Skeletal muscle tissue (tissue), 4 donors: ENCODE data around the gene LBHD2. TPM values are rescaled to one million over a fixed set of nuclear protein-coding genes. Genes with fewer than 3 reads are reported as not detected.

ENCODE experiments used
- H3K27ac ChIP-seq: one replicate; pipeline ENCODE4 v1.7.0; 2013; ENCODE audit warnings: mild to moderate bottlenecking, low read depth, low read length, inconsistent platforms
- H3K27me3 ChIP-seq, 3 donors: one replicate each; pipeline ENCODE4 v1.7.0; 2013; ENCODE audit warnings: low read length in 3 of 3; ENCODE audit not compliant: control insufficient read depth in 3 of 3, insufficient read depth in 3 of 3
- H3K36me3 ChIP-seq, 3 donors: one replicate each; pipeline ENCODE4 v1.7.0; 2013; ENCODE audit warnings: low read length in 3 of 3; ENCODE audit not compliant: control insufficient read depth in 3 of 3, insufficient read depth in 3 of 3
- H3K4me1 ChIP-seq, 3 donors: one replicate each; pipeline ENCODE4 v1.7.0; 2013; ENCODE audit warnings: low read length in 3 of 3, mild to moderate bottlenecking in 3 of 3; ENCODE audit not compliant: control insufficient read depth in 3 of 3, insufficient read depth in 3 of 3
- H3K4me3 ChIP-seq, 3 donors: one replicate each; pipeline ENCODE4 v1.7.0; 2013; ENCODE audit warnings: low read length in 3 of 3
- H3K9ac ChIP-seq, 3 donors: one replicate each; pipeline ENCODE4 v1.7.0; 2013; ENCODE audit warnings: low read length in 3 of 3, mild to moderate bottlenecking in 3 of 3, moderate library complexity in 2 of 3, low read depth in 1 of 3
- H3K9me3 ChIP-seq, 3 donors: one replicate each; pipeline ENCODE4 v1.7.0; 2013; ENCODE audit warnings: low read length in 3 of 3; ENCODE audit not compliant: control insufficient read depth in 3 of 3
- total RNA-seq: library from RNA; depleted of rRNA; stranded (reverse); fragments of >200 nt; gene quantifications from one replicate; pipeline ENCODE4 v1.2.3, GENCODE V29; 2014
- donor health status: Osteomylitis.

LBHD2 gene
- total RNA-seq, 1 donor from 2014 or later, result not detected

- no peaks in the 10 kb centered on the region for H3K36me3 ChIP-seq
- H3K9me3 ChIP-seq, result no peaks in the 10 kb centered on the region
- H3K27ac ChIP-seq, result no peak overlapping the region
- peaks cover 13 to 23% (median 17%) of the 10 kb centered on the region in 3 donors for H3K27me3 ChIP-seq
- no peak overlapping the region for H3K4me3 ChIP-seq
- H3K9ac ChIP-seq, result no peak overlapping the region
- H3K4me1 ChIP-seq, result peaks cover 5 to 7% (median 7%) of the 10 kb centered on the region in 3 donors
Measured at GRCh38 chr14:103089386-103090335, 5.7 kb downstream of the LBHD2 start.

- H3K4me3 ChIP-seq, result no peak overlapping the region
- H3K9ac ChIP-seq, result no peak overlapping the region
- H3K36me3 ChIP-seq, result no peaks in the 10 kb centered on the region
- H3K4me1 ChIP-seq, result peaks cover 5 to 9% (median 7%) of the 10 kb centered on the region in 3 donors
- H3K9me3 ChIP-seq, result no peaks in the 10 kb centered on the region
- no peak overlapping the region for H3K27ac ChIP-seq
- peaks cover 6 to 15% (median 8%) of the 10 kb centered on the region in 3 donors for H3K27me3 ChIP-seq
Measured at GRCh38 chr14:103090481-103091020, 6.5 kb downstream of the LBHD2 start.

- H3K27me3 ChIP-seq, result peaks cover 3 to 11% (median 3%) of the 10 kb centered on the region in 3 donors
- H3K4me3 ChIP-seq, result peak overlapping the region; percentile 30 to 60 (median 51)
- peaks cover 5 to 9% (median 7%) of the 10 kb centered on the region in 3 donors for H3K4me1 ChIP-seq
- H3K9me3 ChIP-seq, result no peaks in the 10 kb centered on the region
- H3K27ac ChIP-seq, result no peak overlapping the region
- H3K9ac ChIP-seq, result peak overlapping the region in 2 of 3 donors; percentile 38 to 54
- no peaks in the 10 kb centered on the region for H3K36me3 ChIP-seq
Measured at GRCh38 chr14:103091041-103091882, 7.3 kb downstream of the LBHD2 start.

GRCh38 chr14:103091883-103092222 is 7.8 kb downstream of the LBHD2 start:
- Histone ChIP-seq H3K9me3 (no peaks in the 10 kb centered on the region), H3K36me3 (no peaks in the 10 kb centered on the region), H3K27me3 (peaks cover 2 to 6% (median 3%) of the 10 kb centered on the region in 3 donors), H3K9ac (peak overlapping the region in 1 of 3 donors; percentile 50), H3K27ac (no peak overlapping the region), H3K4me1 (peaks cover 5 to 9% (median 7%) of the 10 kb centered on the region in 3 donors), H3K4me3 (peak overlapping the region in 2 of 3 donors; percentile 51 to 60)

- no peaks in the 10 kb centered on the region for H3K9me3 ChIP-seq
- peak overlapping the region in 1 of 3 donors; percentile 25 for H3K9ac ChIP-seq
- no peaks in the 10 kb centered on the region for H3K36me3 ChIP-seq
- H3K4me1 ChIP-seq, result peaks cover 5 to 9% (median 7%) of the 10 kb centered on the region in 3 donors
- peak overlapping the region; percentile 28 for H3K27ac ChIP-seq
- peaks cover 0 to 4% (median 3%) of the 10 kb centered on the region in 3 donors for H3K27me3 ChIP-seq
- H3K4me3 ChIP-seq, result no peak overlapping the region
Measured at GRCh38 chr14:103093856-103094405, 9.9 kb downstream of the LBHD2 start.

- H3K9me3 ChIP-seq, result no peaks in the 10 kb centered on the region
- no peaks in the 10 kb centered on the region for H3K36me3 ChIP-seq
- H3K4me1 ChIP-seq, result peaks cover 5 to 9% (median 7%) of the 10 kb centered on the region in 3 donors
- peak within 1 kb of the TSS in 1 of 3 donors; percentile 57 for H3K9ac ChIP-seq
- peaks cover 0 to 4% (median 3%) of the 10 kb centered on the region in 3 donors for H3K27me3 ChIP-seq
- H3K4me3 ChIP-seq, result peak within 1 kb of the TSS in 1 of 3 donors; percentile 41
- peak within 1 kb of the TSS; percentile 28 for H3K27ac ChIP-seq
Measured at GRCh38 chr14:103094406-103095209, 10.6 kb downstream of the LBHD2 start, which contains the start of gene EXOC3L4. EXOC3L4 (plus strand) TSS chr14:103094725; CDS start chr14:103100220, 5,495 bp downstream.

GRCh38 chr14:103095210-103095778 is 11.3 kb downstream of the LBHD2 start:
- Histone ChIP-seq H3K9ac (peak overlapping the region in 1 of 3 donors; percentile 57), H3K27me3 (peaks cover 0 to 7% (median 3%) of the 10 kb centered on the region in 3 donors), H3K27ac (peak overlapping the region; percentile 28), H3K4me1 (peaks cover 5 to 9% (median 7%) of the 10 kb centered on the region in 3 donors), H3K36me3 (no peaks in the 10 kb centered on the region), H3K4me3 (no peak overlapping the region), H3K9me3 (no peaks in the 10 kb centered on the region)

- Histone ChIP-seq H3K27ac (no peak overlapping the region), H3K36me3 (no peaks in the 10 kb centered on the region), H3K4me1 (peaks cover 0 to 4% (median 3%) of the 10 kb centered on the region in 3 donors), H3K4me3 (no peak overlapping the region), H3K9ac (no peak overlapping the region), H3K9me3 (no peaks in the 10 kb centered on the region), H3K27me3 (peaks cover 2 to 12% (median 3%) of the 10 kb centered on the region in 3 donors)
Measured at GRCh38 chr14:103096387-103096786, 12.4 kb downstream of the LBHD2 start.
